KMS-11 (cell line): ENCODE measurements around the gene LRBA.

Source experiments
- H2AFZ ChIP-seq: fragments of 200-600 bp; sonication (generic); 2 replicates; pipeline ENCODE4 v1.6.1; 2016; ENCODE audit warnings: antibody characterized with exemption, mixed run types, low read depth
- H3K27ac ChIP-seq: fragments of 200-600 bp; sonication (generic); 2 replicates; pipeline ENCODE4 v1.6.1; 2016; ENCODE audit warnings: mild to moderate bottlenecking, mixed run types
- H3K27me3 ChIP-seq: fragments of 200-600 bp; sonication (generic); 2 replicates; pipeline ENCODE4 v1.6.1; 2017; ENCODE audit warnings: mild to moderate bottlenecking, low read depth, mixed run types, moderate library complexity; ENCODE audit not compliant: insufficient read depth
- H3K36me3 ChIP-seq: fragments of 200-600 bp; sonication (generic); 2 replicates; pipeline ENCODE4 v1.6.1; 2017; ENCODE audit warnings: mild to moderate bottlenecking, mixed run types; ENCODE audit not compliant: insufficient read depth
- H3K4me1 ChIP-seq: fragments of 200-600 bp; sonication (generic); 2 replicates; pipeline ENCODE4 v1.6.1; 2016; ENCODE audit warnings: mild to moderate bottlenecking, low read depth, mixed run types; ENCODE audit not compliant: poor library complexity, severe bottlenecking
- H3K4me2 ChIP-seq: fragments of 200-600 bp; sonication (generic); 2 replicates; pipeline ENCODE4 v1.7.0; 2016; ENCODE audit warnings: mild to moderate bottlenecking, mixed run types
- H3K4me3 ChIP-seq: fragments of 200-600 bp; sonication (generic); IDR thresholded peaks from 2 replicates; pipeline ENCODE4 v1.6.1; 2017; ENCODE audit warnings: low read depth, low read length, mixed read lengths; ENCODE audit not compliant: insufficient read depth
- H3K79me2 ChIP-seq: fragments of 200-600 bp; sonication (generic); 2 replicates; pipeline ENCODE4 v1.6.1; 2016; ENCODE audit warnings: low read depth, mixed run types; ENCODE audit not compliant: insufficient read depth
- H3K9ac ChIP-seq: fragments of 200-600 bp; sonication (generic); 2 replicates; pipeline ENCODE4 v1.6.1; 2016; ENCODE audit warnings: mild to moderate bottlenecking, mixed run types
- H4K20me1 ChIP-seq: fragments of 200-600 bp; sonication (generic); 2 replicates; pipeline ENCODE4 v1.6.1; 2016; ENCODE audit warnings: mild to moderate bottlenecking, mixed run types; ENCODE audit not compliant: insufficient read depth
- CTCF ChIP-seq: fragments of 200-600 bp; sonication (generic); conservative IDR thresholded peaks from 2 replicates; pipeline ENCODE4 v1.6.1; 2017; ENCODE audit warnings: low read depth, mild to moderate bottlenecking, antibody characterized with exemption, low read length, moderate library complexity, mixed read lengths

Gene LRBA

GRCh38 chr4:150476776-150477175 lies 538.3 kb downstream of the LRBA start:
- Histone ChIP-seq H2AFZ (no peak overlapping the region), H3K4me1 (no peaks in the 10 kb centered on the region), H3K27me3 (no peaks in the 10 kb centered on the region), H3K4me3 (no peak overlapping the region), H3K9ac (no peak overlapping the region), H3K79me2 (no peaks in the 10 kb centered on the region), H3K27ac (no peak overlapping the region), H3K4me2 (no peak overlapping the region), H4K20me1 (no peaks in the 10 kb centered on the region), H3K36me3 (no peaks in the 10 kb centered on the region)
- TF ChIP-seq CTCF = no peak

GRCh38 chr4:150475763-150476162 lies 539.3 kb downstream of the LRBA start:
- Histone ChIP-seq H3K4me3 (no peak overlapping the region), H2AFZ (no peak overlapping the region), H3K9ac (no peak overlapping the region), H3K4me1 (no peaks in the 10 kb centered on the region), H3K36me3 (no peaks in the 10 kb centered on the region; the same call in 1 of the 2 replicates), H3K4me2 (no peak overlapping the region), H3K27me3 (no peaks in the 10 kb centered on the region), H3K27ac (no peak overlapping the region), H4K20me1 (no peaks in the 10 kb centered on the region), H3K79me2 (no peaks in the 10 kb centered on the region)
- no peak for TF ChIP-seq CTCF

GRCh38 chr4:150464523-150464922 lies 550.6 kb downstream of the LRBA start:
- no peak for TF ChIP-seq CTCF
- Histone ChIP-seq H3K27ac (no peak overlapping the region), H3K27me3 (no peaks in the 10 kb centered on the region), H3K79me2 (no peaks in the 10 kb centered on the region), H4K20me1 (no peaks in the 10 kb centered on the region), H3K4me3 (no peak overlapping the region), H3K9ac (no peak overlapping the region), H3K4me2 (no peak overlapping the region), H3K4me1 (no peaks in the 10 kb centered on the region), H3K36me3 (no peaks in the 10 kb centered on the region), H2AFZ (no peak overlapping the region)

- no peak for TF ChIP-seq CTCF
- H3K27ac ChIP-seq = no peak overlapping the region
- no peak overlapping the region for H3K9ac ChIP-seq
Measured at GRCh38 chr4:150462743-150463142, 552.3 kb downstream of the LRBA start.

More at GRCh38 chr4:150462743-150463142, 552.3 kb downstream of the LRBA start:
- Histone ChIP-seq H4K20me1 (no peaks in the 10 kb centered on the region), H3K36me3 (no peaks in the 10 kb centered on the region), H3K27me3 (no peaks in the 10 kb centered on the region), H3K4me1 (no peaks in the 10 kb centered on the region), H2AFZ (no peak overlapping the region), H3K4me2 (no peak overlapping the region), H3K4me3 (no peak overlapping the region), H3K79me2 (no peaks in the 10 kb centered on the region)
